ENCODE data around the gene EIF3K.
A peak's percentile ranks its signal among the peaks of the same experiment; 100 is the strongest.

The EIF3K gene

GRCh38 chr19:38685666-38686529 lies 66.9 kb downstream of the EIF3K start:
- H3K4me3 ChIP-seq (ENCODE audit: low read length): peak overlapping the region; percentile 25; the same call in 1 of the 2 replicates
- TF ChIP-seq ZNF274 (IDR thresholded peaks at IDR 0.05; ENCODE audit: low read depth, low read length): no peak

- no peak overlapping the region; the same call in 1 of the 2 replicates for H3K4me3 ChIP-seq (ENCODE audit: low read length)
- no peak for TF ChIP-seq ZNF274 (IDR thresholded peaks at IDR 0.05; ENCODE audit: low read depth, low read length)
Observed at GRCh38 chr19:38686530-38686888, 67.5 kb downstream of the EIF3K start.

Measured in GM08714 (cell line).